Neural progenitor cell (in vitro differentiated cells): Measurements from ENCODE around the gene TRIM10.

ENCODE experiments used
- EZH2 ChIP-seq: fragments of 200-600 bp; sonication (generic); IDR thresholded peaks from 2 replicates; pipeline ENCODE4 v1.6.1; 2017; ENCODE audit warnings: antibody characterized with exemption, mild to moderate bottlenecking, moderate library complexity
- EZH2phosphoT487 ChIP-seq: fragments of 200-600 bp; sonication (generic); IDR thresholded peaks from 2 replicates; pipeline ENCODE4 v1.6.1; 2017; ENCODE audit warnings: antibody characterized with exemption
- TF ChIP-seq, protein P1 (sequence below): fragments of 200-600 bp; sonication (generic); IDR thresholded peaks from 2 replicates; pipeline ENCODE4 v1.5.1; 2017; ENCODE audit warnings: antibody characterized with exemption, mild to moderate bottlenecking

DNA sequence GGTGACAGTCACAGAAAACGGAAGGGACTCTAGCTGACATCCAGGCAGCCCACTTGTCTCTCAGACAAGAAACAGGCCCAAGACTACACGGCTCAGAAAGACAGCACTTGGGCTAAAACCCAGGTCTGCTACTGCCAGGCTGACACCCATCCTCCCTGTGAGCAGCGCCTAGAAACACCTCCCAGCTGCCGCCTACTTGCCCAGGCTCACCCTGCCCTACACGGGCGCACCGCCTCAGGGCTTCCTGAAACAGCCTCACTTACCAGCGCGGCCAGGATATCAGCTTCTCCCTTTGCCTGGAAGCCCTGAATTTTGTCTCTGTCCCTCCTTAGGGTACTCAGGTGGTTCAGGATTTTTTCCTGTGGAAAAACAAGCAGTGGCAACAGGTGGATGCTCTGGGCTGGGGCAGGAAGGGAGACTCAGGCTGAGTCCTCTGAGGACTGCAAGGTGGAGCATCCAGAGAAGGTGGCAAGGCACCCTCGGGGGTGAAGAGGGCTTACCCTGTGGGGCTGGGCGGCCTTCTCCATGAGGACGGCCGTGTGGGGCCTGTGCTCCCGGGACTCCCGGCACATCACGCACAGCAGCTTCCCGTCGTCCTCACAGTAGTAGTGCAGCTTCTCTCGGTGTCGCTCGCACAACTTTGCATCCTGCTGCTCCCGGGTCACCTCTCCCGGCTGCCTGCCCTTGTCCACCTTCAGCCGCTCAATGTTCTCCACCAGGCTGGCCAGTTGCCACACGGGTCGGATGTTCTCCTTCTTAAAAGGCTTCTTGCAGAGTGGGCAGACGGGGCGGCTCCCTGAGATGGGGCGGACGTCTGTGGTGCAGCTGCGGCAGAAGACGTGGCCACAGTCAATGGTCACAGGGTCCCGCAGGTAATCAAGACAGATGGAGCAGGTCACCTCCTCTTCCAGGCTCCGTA is 37.4 kb upstream of the TRIM10 start:
- TF ChIP-seq, protein P1, sequence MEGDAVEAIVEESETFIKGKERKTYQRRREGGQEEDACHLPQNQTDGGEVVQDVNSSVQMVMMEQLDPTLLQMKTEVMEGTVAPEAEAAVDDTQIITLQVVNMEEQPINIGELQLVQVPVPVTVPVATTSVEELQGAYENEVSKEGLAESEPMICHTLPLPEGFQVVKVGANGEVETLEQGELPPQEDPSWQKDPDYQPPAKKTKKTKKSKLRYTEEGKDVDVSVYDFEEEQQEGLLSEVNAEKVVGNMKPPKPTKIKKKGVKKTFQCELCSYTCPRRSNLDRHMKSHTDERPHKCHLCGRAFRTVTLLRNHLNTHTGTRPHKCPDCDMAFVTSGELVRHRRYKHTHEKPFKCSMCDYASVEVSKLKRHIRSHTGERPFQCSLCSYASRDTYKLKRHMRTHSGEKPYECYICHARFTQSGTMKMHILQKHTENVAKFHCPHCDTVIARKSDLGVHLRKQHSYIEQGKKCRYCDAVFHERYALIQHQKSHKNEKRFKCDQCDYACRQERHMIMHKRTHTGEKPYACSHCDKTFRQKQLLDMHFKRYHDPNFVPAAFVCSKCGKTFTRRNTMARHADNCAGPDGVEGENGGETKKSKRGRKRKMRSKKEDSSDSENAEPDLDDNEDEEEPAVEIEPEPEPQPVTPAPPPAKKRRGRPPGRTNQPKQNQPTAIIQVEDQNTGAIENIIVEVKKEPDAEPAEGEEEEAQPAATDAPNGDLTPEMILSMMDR = no peak
- TF ChIP-seq EZH2 (no peak), EZH2phosphoT487 (no peak)
